NB4 (cell line): ENCODE data around the gene SLC22A23.

Experiments used
- POLR2A ChIP-seq: IDR thresholded peaks from 2 replicates; pipeline ENCODE4 v1.6.1; 2011; ENCODE audit warnings: mild to moderate bottlenecking; ENCODE audit not compliant: insufficient read length; ENCODE audit errors: extremely low read depth
- TF ChIP-seq, protein P1 (sequence below): IDR thresholded peaks from one replicate; pipeline ENCODE4 v1.5.1; 2012; ENCODE audit warnings: low read depth, low read length

- TF ChIP-seq, protein P1, sequence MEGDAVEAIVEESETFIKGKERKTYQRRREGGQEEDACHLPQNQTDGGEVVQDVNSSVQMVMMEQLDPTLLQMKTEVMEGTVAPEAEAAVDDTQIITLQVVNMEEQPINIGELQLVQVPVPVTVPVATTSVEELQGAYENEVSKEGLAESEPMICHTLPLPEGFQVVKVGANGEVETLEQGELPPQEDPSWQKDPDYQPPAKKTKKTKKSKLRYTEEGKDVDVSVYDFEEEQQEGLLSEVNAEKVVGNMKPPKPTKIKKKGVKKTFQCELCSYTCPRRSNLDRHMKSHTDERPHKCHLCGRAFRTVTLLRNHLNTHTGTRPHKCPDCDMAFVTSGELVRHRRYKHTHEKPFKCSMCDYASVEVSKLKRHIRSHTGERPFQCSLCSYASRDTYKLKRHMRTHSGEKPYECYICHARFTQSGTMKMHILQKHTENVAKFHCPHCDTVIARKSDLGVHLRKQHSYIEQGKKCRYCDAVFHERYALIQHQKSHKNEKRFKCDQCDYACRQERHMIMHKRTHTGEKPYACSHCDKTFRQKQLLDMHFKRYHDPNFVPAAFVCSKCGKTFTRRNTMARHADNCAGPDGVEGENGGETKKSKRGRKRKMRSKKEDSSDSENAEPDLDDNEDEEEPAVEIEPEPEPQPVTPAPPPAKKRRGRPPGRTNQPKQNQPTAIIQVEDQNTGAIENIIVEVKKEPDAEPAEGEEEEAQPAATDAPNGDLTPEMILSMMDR: no peak
- no peak for TF ChIP-seq POLR2A
Measured at GRCh38 chr6:3360727-3361045, 96.2 kb downstream of the SLC22A23 start.
